Measurements from ENCODE around the gene SLC9A9.

Gene SLC9A9

GRCh38 chr3:143634427-143634826, 213.8 kb downstream of the SLC9A9 start:
- no peak for DNase-seq

DNA sequence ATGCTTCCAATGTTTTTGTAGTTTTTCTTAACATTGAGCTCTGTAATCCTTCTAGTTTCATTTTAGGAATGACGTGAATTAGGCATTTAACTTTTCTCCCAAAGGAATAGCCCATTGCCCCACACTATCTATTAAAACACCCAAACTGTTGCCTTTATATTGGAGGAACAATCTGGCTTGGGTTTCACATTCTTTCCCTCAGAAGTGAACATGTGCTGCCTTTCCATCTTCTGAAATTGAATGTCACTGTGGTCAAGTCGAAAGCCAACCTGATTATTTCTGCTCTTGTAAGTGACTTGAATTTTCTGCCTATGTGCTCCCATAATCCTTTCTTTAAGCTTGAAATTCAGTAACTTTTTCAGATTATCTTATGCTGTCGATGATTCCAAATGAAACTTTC, 214.5 kb downstream of the SLC9A9 start:
- DNase-seq, result no peak

- DNase-seq, result no peak
Measured at GRCh38 chr3:143629726-143630125, 218.5 kb downstream of the SLC9A9 start.

- no peak for DNase-seq
Measured at GRCh38 chr3:143628971-143629370, 219.3 kb downstream of the SLC9A9 start.

- DNase-seq, result no peak
Measured at GRCh38 chr3:143627336-143627735, 220.9 kb downstream of the SLC9A9 start.

GRCh38 chr3:143619231-143619630, 229.0 kb downstream of the SLC9A9 start:
- no peak for DNase-seq

- no peak for DNase-seq
Measured at GRCh38 chr3:143617050-143617449, 231.2 kb downstream of the SLC9A9 start.

GRCh38 chr3:143613226-143613625, 235.0 kb downstream of the SLC9A9 start:
- DNase-seq, result no peak

GRCh38 chr3:143612541-143612940, 235.7 kb downstream of the SLC9A9 start:
- DNase-seq, result no peak

DNA sequence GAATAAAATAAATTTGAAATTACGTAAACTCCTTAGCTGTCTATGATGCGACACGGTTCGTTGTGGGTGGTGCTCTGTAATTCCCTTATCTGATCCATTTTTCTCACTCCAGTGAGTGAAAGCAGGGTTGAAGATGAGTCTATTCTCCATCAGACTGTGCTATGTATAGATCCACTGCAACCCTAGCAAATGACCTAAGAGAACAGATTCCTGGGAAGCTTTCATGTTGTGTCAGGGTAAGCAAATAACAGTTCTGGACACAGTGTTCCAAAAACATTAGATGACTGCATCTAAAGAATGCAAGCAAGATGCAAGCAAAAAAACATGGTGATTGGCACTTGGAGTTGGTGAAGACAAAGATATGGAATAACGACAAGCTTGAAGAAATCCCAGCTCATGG, 239.3 kb downstream of the SLC9A9 start:
- no peak for DNase-seq

DNA sequence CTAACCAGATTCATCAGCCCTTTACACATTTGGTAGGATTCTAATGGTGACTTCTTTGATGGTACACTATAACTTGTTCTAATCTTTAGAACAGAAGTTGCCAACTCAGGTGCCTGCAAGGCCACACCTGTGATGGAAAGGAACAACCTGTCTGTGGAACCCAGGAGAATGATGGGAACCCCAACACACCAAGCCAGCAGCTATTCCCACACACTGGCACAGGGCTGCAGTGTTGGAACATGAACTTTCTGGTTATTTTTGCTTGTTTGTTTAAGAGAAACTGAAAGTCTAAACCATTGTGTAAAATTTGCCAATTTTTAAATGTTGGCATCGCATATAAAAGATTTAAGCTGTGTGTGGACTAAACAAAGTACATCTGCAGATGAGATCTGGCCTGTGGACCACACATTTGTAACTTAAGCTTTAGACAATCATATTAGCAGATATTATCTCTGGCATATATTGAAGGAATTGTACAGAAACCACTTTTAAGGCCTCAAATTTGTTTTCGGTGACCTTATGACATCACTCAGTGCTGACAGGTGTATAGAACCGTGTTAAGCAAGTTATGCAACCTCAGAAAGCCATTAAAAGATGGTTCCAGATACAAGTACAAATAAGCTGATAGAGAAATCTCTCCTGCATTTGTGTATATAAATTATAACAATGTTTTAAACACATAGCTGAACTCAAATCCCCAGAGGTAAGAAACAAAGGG, 242.9 kb downstream of the SLC9A9 start:
- no peak for DNase-seq

GRCh38 chr3:143604402-143605185, 243.7 kb downstream of the SLC9A9 start:
- no peak for DNase-seq

DNA sequence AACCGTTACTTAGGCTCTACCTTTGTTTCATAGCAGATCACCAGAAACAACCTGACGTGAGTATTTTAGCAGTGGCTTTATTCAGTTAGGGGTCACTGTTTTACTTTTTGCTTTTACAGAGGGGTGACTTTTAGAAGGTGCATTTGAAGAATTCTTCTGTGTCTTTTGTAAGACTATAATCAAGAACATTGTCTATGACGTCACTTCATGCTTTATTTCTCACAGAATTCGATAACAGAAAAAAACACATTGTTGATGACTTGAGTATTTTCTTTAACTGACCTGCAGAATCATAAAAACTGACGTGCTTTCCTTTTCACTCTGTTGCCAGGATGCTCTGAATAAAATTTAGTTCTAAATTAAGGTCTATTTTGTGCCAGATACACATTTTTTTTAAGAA, 244.5 kb downstream of the SLC9A9 start:
- DNase-seq, result no peak

DNA sequence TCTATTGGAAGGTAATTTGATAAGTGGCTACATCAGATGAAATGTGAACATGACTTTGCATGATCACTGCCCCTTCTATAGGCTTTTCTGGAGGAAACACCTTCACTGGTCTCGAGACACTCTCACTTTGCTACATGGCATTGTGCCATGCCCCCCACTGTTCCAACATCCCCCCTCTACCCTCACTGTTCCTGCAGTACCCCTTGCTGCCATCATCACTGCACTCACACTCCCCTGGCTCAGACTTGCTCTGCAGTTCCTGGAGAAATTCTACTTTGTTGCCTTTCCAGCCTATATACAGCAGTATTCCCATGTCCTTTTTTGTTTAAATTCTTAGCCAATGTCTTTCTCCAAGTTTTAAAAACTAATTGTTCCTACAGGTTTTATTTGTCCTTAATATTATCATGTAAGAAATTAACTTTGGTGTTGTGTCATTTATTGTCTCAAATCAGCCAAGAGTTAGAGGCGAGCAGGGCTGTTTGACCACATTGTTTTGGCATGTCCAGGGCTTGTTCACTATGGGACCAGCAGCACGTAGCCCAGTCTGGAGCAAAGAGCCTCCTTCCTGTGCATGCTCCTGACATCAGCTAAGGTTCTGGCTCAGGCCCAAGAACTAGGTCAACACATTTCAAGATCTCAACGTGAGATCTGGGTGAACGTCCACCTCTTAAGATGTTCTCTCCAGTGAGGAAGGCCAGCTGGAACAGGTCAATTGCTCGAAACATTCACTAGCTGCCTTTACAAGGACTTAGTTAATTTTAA, 246.4 kb downstream of the SLC9A9 start:
- no peak for DNase-seq

DNA sequence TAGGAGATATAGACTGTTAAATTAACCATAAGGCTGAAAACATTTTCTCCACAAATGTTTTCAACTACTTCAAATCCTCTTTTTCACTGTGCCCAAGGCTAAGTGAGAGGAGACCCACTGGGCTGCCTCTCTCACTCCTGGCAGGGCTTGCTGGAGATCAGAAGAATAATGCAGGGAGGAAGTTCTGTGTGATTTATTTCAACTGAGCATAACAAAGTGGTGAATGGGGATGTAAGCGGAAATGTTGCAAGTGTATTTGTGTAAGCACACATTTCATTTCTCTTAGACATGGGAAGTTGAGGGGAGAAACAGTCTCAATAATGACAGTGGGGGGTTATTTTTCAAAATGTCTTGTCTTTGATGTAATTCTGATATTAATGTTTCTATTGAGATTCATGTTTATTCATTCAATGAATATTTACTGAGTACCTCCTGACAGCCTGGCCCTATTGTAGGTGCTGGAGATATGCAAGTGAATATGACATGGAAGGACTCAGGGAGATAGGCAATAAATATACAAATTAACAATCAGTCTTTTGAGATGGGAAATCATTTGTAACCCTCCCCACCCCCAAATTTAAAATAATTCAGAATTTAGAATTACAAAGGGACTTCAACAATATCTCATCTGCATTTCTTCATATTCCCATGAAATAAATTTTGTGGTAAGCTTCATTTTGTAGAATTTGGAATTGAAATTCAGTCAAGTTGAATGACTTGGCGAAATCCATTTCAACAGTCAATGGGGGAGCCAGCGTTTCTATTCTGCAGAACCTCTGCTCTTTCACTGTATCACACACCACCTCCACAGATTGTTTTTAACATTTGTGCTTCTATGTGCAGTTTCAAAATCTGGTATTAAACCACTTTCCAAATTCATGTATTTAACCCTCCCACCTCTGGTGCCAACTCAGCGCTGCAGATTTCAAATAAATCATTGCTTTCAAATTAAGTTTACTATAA, 247.2 kb downstream of the SLC9A9 start:
- no peak for DNase-seq

GRCh38 chr3:143597774-143598652, 250.3 kb downstream of the SLC9A9 start:
- no peak for DNase-seq

DNA sequence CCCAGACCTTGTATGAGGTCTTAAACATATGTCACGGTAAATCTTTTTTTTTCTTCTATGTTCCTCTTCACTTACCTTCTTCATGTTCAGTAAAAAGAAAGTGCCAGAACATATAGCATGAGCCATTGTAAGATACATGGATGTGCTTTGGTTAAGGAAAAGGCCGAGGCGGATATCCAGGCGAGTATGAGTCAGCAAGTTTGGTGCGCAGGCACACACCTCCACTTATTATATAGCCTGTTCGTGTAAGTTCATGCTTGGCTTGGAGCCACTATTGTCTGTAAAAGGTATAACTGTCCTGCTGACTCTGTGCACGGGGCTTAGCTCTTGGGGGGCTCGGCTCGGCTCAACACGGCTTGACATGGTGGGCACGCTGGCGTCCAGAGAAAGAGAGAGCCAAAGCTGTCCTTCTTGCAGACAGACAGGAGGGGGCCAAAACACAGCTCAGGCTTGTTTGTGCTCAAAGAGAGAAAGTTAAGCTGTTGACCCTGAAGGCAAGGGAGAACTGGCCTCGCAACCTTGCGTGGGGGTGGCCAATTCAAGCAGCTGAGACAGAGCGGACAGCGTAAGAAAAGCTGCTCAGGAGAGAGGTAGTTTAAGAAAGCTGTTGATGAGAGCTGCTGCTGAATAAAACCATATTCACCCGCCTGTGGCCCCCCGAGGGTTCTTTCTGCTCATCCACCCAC, 251.2 kb downstream of the SLC9A9 start:
- DNase-seq, result no peak

DNA sequence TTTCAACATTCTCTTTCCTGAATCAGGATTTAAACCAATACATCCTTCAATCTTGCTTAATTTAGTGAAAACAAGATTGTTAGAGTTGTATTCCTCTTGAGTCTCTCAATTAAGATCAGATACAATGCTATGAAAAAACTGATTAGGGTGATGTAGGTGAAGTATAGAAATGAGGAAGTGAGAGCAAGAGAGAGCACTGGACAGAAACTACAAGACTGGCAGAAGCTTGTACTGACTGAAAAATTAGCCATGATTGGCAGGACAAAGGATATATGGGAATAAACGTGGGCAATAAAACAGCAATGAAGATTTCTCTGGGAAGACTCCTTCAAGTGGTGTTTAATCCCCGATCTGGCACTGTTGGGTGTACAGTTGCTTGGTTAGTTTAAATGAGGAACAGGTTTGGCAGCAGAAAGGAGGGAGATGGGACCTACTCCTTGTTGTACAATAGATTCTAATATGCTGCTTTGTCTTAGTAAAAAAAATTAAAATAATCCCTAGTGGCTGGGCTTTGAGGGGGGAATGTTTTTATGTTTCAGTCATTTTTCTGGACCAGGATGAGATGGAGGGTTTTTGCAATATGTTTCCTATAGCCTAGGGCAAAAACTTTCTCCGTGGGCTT, 252.7 kb downstream of the SLC9A9 start:
- no peak for DNase-seq

DNA sequence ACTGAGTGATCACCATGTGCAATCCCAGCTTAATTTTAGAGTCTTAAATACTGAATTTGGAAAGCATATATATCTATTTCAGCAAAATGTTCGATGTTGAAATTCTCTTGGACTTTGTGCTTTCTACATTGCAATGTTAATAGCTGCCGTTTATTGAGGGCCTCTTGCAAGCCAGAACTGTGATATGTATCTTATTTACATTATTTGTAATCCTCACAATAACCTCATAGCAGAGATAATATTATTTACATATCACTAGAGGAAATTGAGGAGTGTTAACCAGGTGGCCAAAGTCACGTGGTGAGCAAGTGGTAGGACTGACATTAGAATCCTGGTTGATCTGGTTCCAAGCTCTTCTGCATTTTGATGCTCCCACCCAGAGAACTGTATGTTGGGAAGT, 254.1 kb downstream of the SLC9A9 start:
- no peak for DNase-seq

GRCh38 chr3:143590660-143591059, 257.6 kb downstream of the SLC9A9 start:
- no peak for DNase-seq

Data from CD4-positive, alpha-beta T cell treated with Interleukin-12 subunit alpha and Interleukin-12 subunit beta, for 1 hour (primary cell).